Activated CD4-positive, alpha-beta T cell treated with anti-CD3 and anti-CD28 coated beads, Interleukin-2, amount 10 ng/mL, durations not matched to agents 24 days and 14 days (primary cell): ENCODE results near the gene GLE1. TPM values are rescaled to one million over a fixed set of nuclear protein-coding genes. Genes with fewer than 3 reads are reported as not detected.
A peak's percentile ranks its signal among the peaks of the same experiment; 100 is the strongest.

Experiments
- DNase-seq: peaks from one replicate; pipeline ENCODE4 v3.0.0; 2022
- H3K27ac Mint-ChIP-seq: one replicate; pipeline ENCODE4 v1.8.0; 2022; ENCODE audit warnings: mild to moderate bottlenecking, mixed read lengths
- H3K27me3 Mint-ChIP-seq: one replicate; pipeline ENCODE4 v1.8.0; 2022; ENCODE audit warnings: mixed read lengths
- H3K36me3 Mint-ChIP-seq: one replicate; pipeline ENCODE4 v1.8.0; 2022; ENCODE audit warnings: low read depth, mild to moderate bottlenecking, mixed read lengths
- H3K4me1 Mint-ChIP-seq: one replicate; pipeline ENCODE4 v1.8.0; 2021; ENCODE audit warnings: mixed read lengths
- H3K4me3 Mint-ChIP-seq: one replicate; pipeline ENCODE4 v1.8.0; 2022; ENCODE audit warnings: mild to moderate bottlenecking, moderate library complexity, mixed read lengths
- H3K9me3 Mint-ChIP-seq: one replicate; pipeline ENCODE4 v1.8.0; 2021; ENCODE audit warnings: mixed read lengths
- intact Hi-C: fragments of 100-400 bp; cut with micrococcal nuclease; formaldehyde crosslinking; loops from one replicate; pipeline ENCODE4 v1.15.1; 2023
- total RNA-seq: library from RNA; stranded (reverse); gene quantifications from 2 replicates; pipeline ENCODE4 v1.2.3, GENCODE V29; 2022

GLE1 gene, protein sequence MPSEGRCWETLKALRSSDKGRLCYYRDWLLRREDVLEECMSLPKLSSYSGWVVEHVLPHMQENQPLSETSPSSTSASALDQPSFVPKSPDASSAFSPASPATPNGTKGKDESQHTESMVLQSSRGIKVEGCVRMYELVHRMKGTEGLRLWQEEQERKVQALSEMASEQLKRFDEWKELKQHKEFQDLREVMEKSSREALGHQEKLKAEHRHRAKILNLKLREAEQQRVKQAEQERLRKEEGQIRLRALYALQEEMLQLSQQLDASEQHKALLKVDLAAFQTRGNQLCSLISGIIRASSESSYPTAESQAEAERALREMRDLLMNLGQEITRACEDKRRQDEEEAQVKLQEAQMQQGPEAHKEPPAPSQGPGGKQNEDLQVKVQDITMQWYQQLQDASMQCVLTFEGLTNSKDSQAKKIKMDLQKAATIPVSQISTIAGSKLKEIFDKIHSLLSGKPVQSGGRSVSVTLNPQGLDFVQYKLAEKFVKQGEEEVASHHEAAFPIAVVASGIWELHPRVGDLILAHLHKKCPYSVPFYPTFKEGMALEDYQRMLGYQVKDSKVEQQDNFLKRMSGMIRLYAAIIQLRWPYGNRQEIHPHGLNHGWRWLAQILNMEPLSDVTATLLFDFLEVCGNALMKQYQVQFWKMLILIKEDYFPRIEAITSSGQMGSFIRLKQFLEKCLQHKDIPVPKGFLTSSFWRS
- 53.3 and 54.1 TPM in 2 replicates for total RNA-seq

DNA sequence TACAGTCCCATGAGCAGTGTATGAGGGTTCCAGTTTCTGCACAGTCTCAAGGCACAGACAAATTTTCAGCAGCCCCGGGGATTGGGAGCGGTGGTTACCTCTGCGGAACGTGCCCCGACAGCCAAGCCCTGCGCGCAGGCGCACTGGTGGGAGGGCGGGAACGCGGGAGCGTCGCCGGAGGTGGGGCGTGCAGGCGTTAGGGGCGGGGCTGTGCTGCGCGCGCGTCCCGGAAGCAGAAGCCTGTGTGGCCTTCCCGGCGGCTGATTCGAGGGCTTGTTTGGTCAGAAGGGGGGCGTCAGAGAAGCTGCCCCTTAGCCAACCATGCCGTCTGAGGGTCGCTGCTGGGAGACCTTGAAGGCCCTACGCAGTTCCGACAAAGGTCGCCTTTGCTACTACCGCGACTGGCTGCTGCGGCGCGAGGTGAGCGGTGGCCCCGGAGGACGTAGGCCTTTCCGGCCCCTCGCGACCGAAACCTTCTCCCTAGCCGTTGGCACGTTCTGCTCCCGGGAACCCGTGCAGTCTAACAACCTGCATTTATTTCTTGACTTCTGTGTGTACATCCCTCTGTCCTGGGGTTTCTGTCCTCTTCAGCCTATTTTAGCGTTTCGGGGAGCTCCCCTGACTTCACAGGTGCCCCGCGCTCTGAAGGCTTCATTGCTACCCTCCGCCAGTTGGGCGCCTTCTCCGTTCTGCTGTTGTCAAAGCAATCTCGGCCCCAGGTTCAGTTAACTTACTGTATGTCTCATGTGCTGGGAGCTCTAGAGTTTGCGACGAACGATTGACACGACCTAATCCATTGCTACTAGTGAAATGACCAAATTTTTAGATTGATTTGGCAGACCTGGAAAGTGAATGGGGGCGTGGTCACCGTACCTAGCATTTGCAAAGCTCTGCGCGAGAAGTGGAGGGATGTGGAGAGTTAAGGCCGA is at the start of gene GLE1:
Gene GLE1, plus strand, starts transcription at position 235 of the 929 bp plus-strand sequence. Its CDS starts 87 bp downstream, at position 322.
- peaks cover 25% of the 10 kb centered on the region for H3K4me1 Mint-ChIP-seq
- H3K36me3 Mint-ChIP-seq, result peaks cover 32% of the 10 kb centered on the region
- peak; percentile 100 for DNase-seq
- peak within 1 kb of the TSS; percentile 95 for H3K27ac Mint-ChIP-seq
- peak within 1 kb of the TSS; percentile 96 for H3K4me3 Mint-ChIP-seq
- H3K27me3 Mint-ChIP-seq, result no peaks in the 10 kb centered on the region
- intact Hi-C loops, result loop anchor here (1.0 to 2.0 kb wide), 5 partner anchors 46 to 314 kb away; partner anchors contain the start of genes COQ4, ENDOG, ODF2 and TRUB2
- no peaks in the 10 kb centered on the region for H3K9me3 Mint-ChIP-seq

DNA sequence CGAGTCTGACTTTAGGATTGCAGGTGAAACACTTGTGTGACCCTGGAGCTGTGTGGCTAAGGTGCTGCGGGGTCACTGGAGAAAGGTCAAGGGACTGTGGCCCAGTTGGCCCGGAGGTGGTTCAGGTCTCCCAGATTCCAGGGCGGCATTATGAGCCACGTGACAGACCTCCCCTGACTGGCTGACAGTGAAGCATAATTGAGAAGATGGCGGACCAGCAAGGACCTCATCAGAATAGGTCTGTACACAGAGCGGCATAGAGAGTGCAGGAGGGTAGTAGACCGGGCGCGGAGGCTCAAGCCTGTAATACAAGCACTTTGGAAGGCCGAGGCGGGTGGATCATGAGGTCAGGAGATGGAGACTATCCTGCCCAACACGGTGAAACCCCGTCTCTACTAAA is 49.5 kb upstream of the GLE1 start:
- peak overlapping the region; percentile 91 for H3K4me3 Mint-ChIP-seq
- no peaks in the 10 kb centered on the region for H3K9me3 Mint-ChIP-seq
- DNase-seq, result no peak
- intact Hi-C loops, result loop anchor here (5.0 kb wide), 2 partner anchors 447 to 572 kb away; partner anchors contain the start of gene SH3GLB2
- H3K27me3 Mint-ChIP-seq, result no peaks in the 10 kb centered on the region
- H3K27ac Mint-ChIP-seq, result peak overlapping the region; percentile 78
- peaks cover 20% of the 10 kb centered on the region for H3K4me1 Mint-ChIP-seq
- peaks cover 2% of the 10 kb centered on the region for H3K36me3 Mint-ChIP-seq

DNA sequence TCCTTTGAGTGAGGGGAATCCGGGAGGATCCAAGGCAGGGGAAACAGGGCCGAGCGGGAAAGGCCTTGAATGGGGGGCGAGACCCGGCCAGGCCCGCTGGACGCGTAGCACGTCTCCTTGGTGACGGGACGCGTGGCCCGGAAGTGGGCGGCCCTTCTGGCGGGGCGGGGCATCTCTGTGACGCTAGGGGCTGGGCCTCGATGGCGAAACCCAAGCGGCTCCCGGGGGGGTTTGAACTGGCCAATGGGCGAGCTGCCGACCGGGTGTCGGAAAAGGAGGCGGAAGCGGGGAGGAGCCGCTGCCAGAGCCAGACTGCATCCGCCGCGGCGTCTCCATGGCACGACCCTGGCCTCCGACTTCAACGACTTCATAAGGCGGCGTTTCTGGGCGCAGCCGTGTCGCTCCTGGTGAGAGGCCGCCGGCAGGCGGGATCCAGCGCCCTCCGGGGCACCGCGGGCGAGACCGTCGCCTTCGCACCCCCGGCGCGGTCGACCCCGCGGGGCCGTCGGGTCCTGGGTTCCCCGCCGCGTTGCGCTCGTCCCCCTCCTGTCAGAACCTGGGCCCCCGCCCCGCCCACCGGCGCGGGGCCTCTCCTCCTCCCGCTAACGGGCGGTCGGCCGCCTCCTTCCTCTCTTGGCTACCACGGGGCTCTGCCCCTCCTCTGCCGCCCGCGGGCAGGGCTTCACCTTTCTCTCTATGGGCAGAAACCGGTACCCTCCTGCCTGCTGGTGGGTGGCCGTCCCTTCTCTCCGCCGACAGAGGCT is 48.5 kb upstream of the GLE1 start, which contains the start of gene ODF2:
Gene ODF2, plus strand, starts transcription at position 158 of the 764 bp plus-strand sequence. Its CDS starts 86 bp downstream, at position 244.
- H3K27me3 Mint-ChIP-seq, result no peaks in the 10 kb centered on the region
- intact Hi-C loops, result loop anchor here (1.0 to 5.0 kb wide), 6 partner anchors 49 to 571 kb away; partner anchors contain the start of genes GLE1, SH3GLB2, SPTAN1 and URM1
- H3K4me3 Mint-ChIP-seq, result peak within 1 kb of the TSS; percentile 91
- peaks cover 20% of the 10 kb centered on the region for H3K4me1 Mint-ChIP-seq
- H3K9me3 Mint-ChIP-seq, result no peaks in the 10 kb centered on the region
- H3K27ac Mint-ChIP-seq, result peak within 1 kb of the TSS; percentile 94
- DNase-seq, result peak; percentile 100
- peaks cover 9% of the 10 kb centered on the region for H3K36me3 Mint-ChIP-seq

DNA sequence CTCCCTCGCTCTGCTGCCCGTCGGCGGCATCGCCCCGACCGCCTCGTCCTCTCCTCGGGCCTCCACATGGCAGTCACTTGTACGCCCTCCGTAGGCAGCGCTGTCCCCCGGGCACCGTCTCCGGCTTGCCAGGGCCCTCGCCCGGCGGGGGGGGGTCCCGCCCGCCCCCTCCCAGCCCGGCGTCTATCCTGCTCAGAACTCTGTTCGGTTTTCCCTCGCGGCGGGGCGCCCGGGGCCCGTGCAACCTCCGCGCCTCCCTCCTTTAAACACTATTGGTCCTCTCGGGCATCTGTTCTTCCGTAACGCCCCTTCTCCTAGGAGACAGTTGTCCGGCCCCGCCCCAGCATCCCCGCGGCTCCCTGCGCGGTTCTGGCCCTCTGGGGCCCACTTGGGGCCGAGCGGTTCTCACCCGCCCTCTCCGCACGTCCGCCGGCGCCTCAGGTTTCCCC is 47.9 kb upstream of the GLE1 start:
- H3K27ac Mint-ChIP-seq, result peak overlapping the region; percentile 94
- peak; percentile 94 for DNase-seq
- peaks cover 20% of the 10 kb centered on the region for H3K4me1 Mint-ChIP-seq
- no peaks in the 10 kb centered on the region for H3K27me3 Mint-ChIP-seq
- peak overlapping the region; percentile 91 for H3K4me3 Mint-ChIP-seq
- intact Hi-C loops, result loop anchor here (1.0 to 5.0 kb wide), 6 partner anchors 48 to 571 kb away; partner anchors contain the start of genes GLE1, SH3GLB2, SPTAN1 and URM1
- H3K36me3 Mint-ChIP-seq, result peaks cover 13% of the 10 kb centered on the region
- no peaks in the 10 kb centered on the region for H3K9me3 Mint-ChIP-seq

DNA sequence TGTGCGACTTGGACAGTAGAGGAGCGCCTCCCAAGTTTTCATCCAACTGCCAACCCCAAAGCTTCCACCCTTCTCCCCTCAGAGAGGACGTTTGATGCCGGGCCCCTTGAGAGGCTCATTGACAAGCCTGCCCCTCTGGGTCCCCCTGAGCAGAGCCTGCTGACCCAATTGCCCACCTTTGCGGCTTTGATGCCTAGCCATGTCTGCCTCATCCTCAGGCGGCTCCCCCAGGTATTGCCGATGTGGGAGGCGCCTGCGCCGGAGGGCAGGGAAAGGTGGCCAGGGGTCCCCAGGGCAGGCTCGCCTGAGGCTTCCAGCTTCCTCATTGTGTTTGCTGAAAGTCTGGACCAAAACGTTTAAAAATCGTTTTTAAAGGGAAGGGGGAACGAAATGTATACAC is 47.3 kb upstream of the GLE1 start:
- Mint-ChIP-seq H3K27me3 (no peaks in the 10 kb centered on the region), H3K36me3 (peaks cover 19% of the 10 kb centered on the region), H3K4me3 (peak overlapping the region; percentile 91), H3K9me3 (no peaks in the 10 kb centered on the region), H3K4me1 (peaks cover 20% of the 10 kb centered on the region), H3K27ac (peak overlapping the region; percentile 94)
- DNase-seq, result peak; percentile 64
- intact Hi-C loops, result loop anchor here (2.0 to 5.0 kb wide), 3 partner anchors 48 to 570 kb away; partner anchors contain the start of genes GLE1 and SH3GLB2

DNA sequence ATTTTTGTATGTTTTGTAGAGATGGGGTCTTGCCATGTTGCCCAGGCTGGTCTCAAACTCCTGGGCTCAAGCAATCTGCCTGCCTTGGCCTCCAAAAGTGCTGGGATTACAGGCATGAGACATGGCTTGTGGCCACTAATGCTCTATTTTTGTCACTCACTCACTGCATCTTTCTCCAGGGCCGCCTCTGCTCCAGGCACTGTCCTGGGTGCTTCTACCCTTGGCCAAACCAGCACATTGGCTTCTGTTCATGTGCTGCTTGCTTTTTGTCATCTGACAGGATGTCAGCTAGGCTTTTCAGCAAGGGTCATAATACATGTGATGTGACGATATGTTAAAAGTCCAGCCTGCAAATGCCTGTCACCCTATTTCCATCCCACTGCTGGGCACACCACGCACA is 45.5 kb upstream of the GLE1 start:
- no peak overlapping the region for H3K27ac Mint-ChIP-seq
- H3K9me3 Mint-ChIP-seq, result no peaks in the 10 kb centered on the region
- peaks cover 28% of the 10 kb centered on the region for H3K36me3 Mint-ChIP-seq
- no peak for DNase-seq
- H3K4me1 Mint-ChIP-seq, result peaks cover 20% of the 10 kb centered on the region
- no peaks in the 10 kb centered on the region for H3K27me3 Mint-ChIP-seq
- intact Hi-C loops, result loop anchor here (5.0 kb wide), 2 partner anchors 443 to 568 kb away; partner anchors contain the start of gene SH3GLB2
- no peak overlapping the region for H3K4me3 Mint-ChIP-seq

DNA sequence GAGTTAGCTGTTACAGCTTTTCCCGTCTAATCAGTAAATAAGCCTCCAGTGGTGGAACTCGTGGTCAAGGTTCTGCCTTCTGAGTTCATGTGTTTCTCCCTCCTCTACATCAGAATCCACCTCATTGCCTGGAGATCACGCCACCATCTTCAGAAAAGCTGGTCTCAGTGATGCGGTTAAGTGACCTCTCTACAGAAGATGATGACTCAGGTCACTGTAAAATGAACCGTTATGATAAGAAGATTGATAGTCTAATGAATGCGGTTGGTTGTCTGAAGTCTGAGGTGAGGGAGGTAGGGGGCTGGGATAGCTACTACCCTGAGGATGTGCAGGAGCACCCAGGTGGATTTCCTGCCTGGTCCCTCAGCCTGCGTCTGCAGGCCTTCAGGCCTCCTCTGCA is 35.4 kb upstream of the GLE1 start:
- Mint-ChIP-seq H3K27ac (no peak overlapping the region), H3K36me3 (peaks cover 22% of the 10 kb centered on the region), H3K4me3 (no peak overlapping the region), H3K9me3 (no peaks in the 10 kb centered on the region), H3K4me1 (no peaks in the 10 kb centered on the region), H3K27me3 (no peaks in the 10 kb centered on the region)
- DNase-seq, result no peak
- intact Hi-C loops, result no loop called here

DNA sequence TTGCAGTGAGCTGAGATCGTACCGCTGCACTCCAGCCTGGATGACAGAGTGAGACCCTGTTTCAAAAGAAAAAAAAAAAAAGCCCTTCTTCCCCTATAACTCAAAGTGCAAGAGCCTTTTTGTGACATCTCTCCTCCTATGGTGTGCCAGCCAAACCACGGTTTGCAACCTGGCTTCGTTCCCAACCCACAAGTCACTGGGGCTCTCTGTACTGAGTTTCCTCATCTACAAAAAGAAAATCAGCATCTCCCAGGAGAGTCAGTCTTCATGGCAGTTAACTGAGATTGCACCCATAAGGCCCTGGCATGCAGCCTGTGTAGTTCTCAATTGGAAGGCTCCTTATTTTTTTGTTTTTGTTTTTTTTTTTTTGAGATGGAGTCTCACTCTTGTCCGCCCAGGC is 34.0 kb upstream of the GLE1 start:
- H3K4me3 Mint-ChIP-seq, result no peak overlapping the region
- DNase-seq, result no peak
- intact Hi-C loops, result no loop called here
- no peaks in the 10 kb centered on the region for H3K4me1 Mint-ChIP-seq
- H3K27ac Mint-ChIP-seq, result no peak overlapping the region
- H3K9me3 Mint-ChIP-seq, result no peaks in the 10 kb centered on the region
- H3K27me3 Mint-ChIP-seq, result no peaks in the 10 kb centered on the region
- H3K36me3 Mint-ChIP-seq, result peaks cover 26% of the 10 kb centered on the region

DNA sequence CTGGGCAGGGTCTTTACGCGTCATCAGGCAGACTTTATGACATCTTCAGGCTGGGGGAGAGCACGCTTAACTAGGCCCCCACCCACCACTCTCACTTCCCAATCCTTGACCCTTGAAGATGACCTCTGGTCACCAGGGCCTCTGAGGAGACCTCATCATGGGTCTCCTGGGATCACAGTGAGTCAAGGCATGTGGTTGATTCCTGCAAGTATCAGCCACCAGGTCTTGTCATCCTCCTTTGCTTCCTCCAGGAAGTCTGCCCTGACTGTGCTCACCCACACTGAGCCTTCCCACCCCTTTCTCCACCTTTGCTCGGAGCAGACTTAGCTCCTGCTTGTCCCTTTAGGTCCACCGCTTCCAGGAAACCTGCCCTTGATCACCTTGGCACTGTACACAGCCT is 31.4 kb upstream of the GLE1 start:
- Mint-ChIP-seq H3K4me1 (no peaks in the 10 kb centered on the region), H3K27ac (no peak overlapping the region), H3K4me3 (no peak overlapping the region), H3K9me3 (no peaks in the 10 kb centered on the region), H3K36me3 (peaks cover 32% of the 10 kb centered on the region), H3K27me3 (no peaks in the 10 kb centered on the region)
- intact Hi-C loops, result no loop called here
- no peak for DNase-seq

DNA sequence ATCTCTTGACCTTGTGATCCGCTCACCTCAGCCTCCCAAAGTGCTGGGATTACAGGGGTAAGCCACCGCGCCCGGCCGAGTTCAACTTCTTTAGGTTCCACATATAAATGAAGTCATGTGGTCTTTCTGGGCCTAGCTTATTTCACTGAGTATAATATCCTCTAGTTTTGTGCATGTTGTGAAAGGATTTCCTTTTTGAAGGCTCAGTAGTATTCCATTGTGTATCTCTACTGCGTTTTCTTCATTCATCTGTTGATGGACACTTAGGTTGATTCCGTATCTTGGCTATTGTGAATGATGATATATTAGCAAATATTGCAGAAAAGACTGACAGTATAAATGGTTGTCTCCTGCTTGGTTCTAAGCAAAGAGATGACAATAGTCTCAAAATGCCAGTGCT is 28.7 kb upstream of the GLE1 start:
- Mint-ChIP-seq H3K27me3 (no peaks in the 10 kb centered on the region), H3K4me1 (no peaks in the 10 kb centered on the region), H3K9me3 (no peaks in the 10 kb centered on the region), H3K36me3 (peaks cover 39% of the 10 kb centered on the region), H3K27ac (no peak overlapping the region), H3K4me3 (no peak overlapping the region)
- intact Hi-C loops, result no loop called here
- DNase-seq, result no peak

DNA sequence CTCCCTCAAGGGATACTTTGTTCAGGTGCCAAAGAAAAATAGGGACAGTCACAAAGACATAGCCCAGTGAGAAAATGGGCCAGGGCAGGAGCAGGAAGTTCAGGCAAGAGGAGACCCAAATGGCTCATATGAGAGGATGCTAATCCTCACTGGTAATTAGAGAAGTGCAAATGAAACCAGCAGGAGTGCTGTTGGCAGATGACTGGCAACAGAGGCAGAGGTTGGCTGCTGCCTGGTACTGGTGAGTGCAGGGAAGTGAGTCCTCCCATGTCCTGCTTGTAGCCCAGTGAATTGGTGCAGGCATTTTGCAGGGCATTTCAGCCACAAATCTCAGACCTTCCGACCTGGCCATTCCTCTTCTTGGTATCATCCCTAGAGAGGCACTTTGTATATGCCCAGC is 25.3 kb upstream of the GLE1 start:
- intact Hi-C loops, result no loop called here
- DNase-seq, result no peak
- H3K27ac Mint-ChIP-seq, result no peak overlapping the region
- no peaks in the 10 kb centered on the region for H3K27me3 Mint-ChIP-seq
- H3K4me1 Mint-ChIP-seq, result no peaks in the 10 kb centered on the region
- peaks cover 50% of the 10 kb centered on the region for H3K36me3 Mint-ChIP-seq
- no peak overlapping the region for H3K4me3 Mint-ChIP-seq
- no peaks in the 10 kb centered on the region for H3K9me3 Mint-ChIP-seq

DNA sequence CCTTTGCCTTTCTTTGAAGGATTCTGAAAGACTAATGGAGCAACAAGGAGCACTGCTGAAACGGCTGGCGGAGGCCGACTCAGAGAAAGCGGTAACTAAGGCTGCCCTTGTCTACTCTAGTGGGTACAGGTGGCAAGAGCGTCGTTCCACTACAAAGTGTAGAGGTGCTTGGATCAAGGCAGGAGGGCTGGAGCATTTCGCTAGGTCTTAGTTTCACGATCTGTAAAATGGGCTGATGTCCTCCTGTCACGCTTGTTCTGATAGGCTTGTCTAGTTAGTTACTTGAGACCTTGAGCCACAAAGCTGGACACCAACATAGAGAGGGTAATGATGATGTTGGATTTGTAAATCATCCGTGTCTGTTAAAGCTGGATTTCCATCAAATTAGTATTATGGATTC is 23.0 kb upstream of the GLE1 start:
- H3K9me3 Mint-ChIP-seq, result no peaks in the 10 kb centered on the region
- no peak overlapping the region for H3K4me3 Mint-ChIP-seq
- peaks cover 52% of the 10 kb centered on the region for H3K36me3 Mint-ChIP-seq
- intact Hi-C loops, result no loop called here
- no peak overlapping the region for H3K27ac Mint-ChIP-seq
- no peaks in the 10 kb centered on the region for H3K27me3 Mint-ChIP-seq
- DNase-seq, result no peak
- H3K4me1 Mint-ChIP-seq, result no peaks in the 10 kb centered on the region
